Measurements from ENCODE around the gene TAAR9. TPM values are rescaled to one million over a fixed set of nuclear protein-coding genes. Genes with fewer than 3 reads are reported as not detected.

TAAR9 gene, protein sequence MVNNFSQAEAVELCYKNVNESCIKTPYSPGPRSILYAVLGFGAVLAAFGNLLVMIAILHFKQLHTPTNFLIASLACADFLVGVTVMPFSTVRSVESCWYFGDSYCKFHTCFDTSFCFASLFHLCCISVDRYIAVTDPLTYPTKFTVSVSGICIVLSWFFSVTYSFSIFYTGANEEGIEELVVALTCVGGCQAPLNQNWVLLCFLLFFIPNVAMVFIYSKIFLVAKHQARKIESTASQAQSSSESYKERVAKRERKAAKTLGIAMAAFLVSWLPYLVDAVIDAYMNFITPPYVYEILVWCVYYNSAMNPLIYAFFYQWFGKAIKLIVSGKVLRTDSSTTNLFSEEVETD
- not detected in 5 replicates for total RNA-seq (2022; extraction: Qiagen RNA extraction)

DNA sequence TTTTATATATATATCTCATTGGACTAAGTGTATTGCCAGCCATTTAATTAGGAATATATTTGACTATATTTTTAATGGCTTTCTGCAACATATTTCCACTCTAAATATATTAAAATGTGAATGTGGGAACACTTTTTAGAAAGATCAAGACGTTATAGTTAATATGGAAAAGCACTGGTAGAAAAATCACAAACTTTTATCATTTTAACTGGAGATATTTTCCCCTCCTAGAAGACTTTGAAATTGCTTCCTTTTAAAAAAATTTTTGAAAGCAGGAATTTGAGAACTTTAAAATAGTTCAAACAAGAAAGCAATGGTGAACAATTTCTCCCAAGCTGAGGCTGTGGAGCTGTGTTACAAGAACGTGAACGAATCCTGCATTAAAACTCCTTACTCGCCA lies at the start of gene TAAR9:
TSS of gene TAAR9 (plus strand) at position 301 of the 400 bp plus-strand sequence. CDS start at position 314, 13 bp downstream.

DNA sequence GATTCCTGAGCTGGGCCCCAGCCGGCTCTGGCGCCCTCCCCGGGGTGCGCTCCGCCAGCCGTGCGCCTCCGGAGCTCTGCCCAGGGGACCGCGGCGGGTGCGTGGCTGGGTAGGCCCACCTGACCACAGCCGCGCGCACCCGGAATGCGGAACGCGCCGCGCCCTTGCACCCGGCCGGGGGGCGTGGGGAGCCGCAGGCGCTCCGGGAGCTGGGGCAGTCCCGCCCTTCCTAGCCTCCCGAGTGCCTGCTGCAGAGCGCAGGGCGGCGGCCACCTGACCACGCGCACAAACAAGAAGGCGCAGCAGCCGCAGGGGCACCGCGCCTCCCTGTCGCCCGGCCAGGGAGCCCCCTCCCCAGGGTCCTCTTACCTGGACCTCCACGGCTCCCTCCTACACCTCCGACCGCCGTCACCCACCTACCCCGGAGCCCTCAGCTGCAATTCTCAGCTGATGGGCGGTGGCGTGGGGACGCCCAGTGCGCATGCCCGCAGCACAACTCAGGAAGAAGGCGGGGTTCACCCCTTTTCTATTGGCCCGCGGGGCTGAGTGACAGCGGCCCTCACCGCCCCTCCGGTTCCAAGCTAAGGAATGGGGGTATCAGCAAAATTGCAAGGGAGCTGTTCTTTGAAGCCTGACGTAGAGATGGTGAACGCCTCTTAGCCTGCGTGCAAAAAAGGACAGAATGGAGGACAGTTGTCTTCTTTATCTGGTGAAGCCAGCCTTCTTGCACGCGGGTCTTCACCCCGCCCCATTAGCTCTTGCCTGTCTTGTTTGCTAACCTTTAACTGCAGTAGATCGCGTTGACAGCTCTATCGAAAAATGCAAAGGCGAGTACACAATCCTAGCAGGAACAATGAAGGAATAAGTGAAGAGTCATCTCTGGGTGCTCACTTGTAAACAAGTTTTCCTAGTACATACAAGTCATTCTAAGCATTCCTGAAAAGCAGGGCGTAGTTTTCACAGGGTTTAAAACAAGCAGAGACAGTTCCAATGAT lies 25.1 kb upstream of the TAAR9 start, which contains the start of gene STX7:
TSS of gene STX7 (minus strand) at position 479 of the 995 bp plus-strand sequence. CDS start 9,586 bp downstream, outside the sequence.

GRCh38 chr6:132552372-132552771 lies 14.3 kb downstream of the TAAR9 start, which contains the start of gene TAAR8:
Gene TAAR8, plus strand, starts transcription at chr6:132552672. Its CDS starts 21 bp downstream, at chr6:132552693.

DNA sequence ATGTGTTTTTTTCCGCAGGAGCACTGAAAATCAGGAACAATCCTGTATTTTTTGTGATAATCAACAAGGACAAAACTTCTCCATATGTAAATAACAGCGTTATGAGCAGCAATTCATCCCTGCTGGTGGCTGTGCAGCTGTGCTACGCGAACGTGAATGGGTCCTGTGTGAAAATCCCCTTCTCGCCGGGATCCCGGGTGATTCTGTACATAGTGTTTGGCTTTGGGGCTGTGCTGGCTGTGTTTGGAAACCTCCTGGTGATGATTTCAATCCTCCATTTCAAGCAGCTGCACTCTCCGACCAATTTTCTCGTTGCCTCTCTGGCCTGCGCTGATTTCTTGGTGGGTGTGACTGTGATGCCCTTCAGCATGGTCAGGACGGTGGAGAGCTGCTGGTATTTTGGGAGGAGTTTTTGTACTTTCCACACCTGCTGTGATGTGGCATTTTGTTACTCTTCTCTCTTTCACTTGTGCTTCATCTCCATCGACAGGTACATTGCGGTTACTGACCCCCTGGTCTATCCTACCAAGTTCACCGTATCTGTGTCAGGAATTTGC lies 32.2 kb downstream of the TAAR9 start, which contains the start of gene TAAR6:
TSS of gene TAAR6 (plus strand) at position 102 of the 557 bp plus-strand sequence. CDS start at position 102, 0 bp downstream.

Other genes starting within 250 kb of the TAAR9 start
- 1.7 to 2.5 TPM (median 2.0 TPM) in 5 replicates for gene MOXD1, start 136.8 kb upstream of the TAAR9 start, total RNA-seq (2022; extraction: Qiagen RNA extraction)
- 16.5 to 26.5 TPM (median 22.2 TPM) in 5 replicates for gene STX7, start 25.2 kb upstream of the TAAR9 start, total RNA-seq (2022; extraction: Qiagen RNA extraction)
- gene TAAR8, start 14.4 kb downstream of the TAAR9 start, total RNA-seq (2022; extraction: Qiagen RNA extraction) = not detected in 5 replicates
- not detected in 5 replicates for gene TAAR6, start 32.0 kb downstream of the TAAR9 start, total RNA-seq (2022; extraction: Qiagen RNA extraction)
- not detected in 5 replicates for gene TAAR5, start 51.5 kb downstream of the TAAR9 start, total RNA-seq (2022; extraction: Qiagen RNA extraction)
- not detected in 5 replicates for gene TAAR2, start 86.0 kb downstream of the TAAR9 start, total RNA-seq (2022; extraction: Qiagen RNA extraction)
- not detected in 5 replicates for gene TAAR1, start 120.9 kb downstream of the TAAR9 start, total RNA-seq (2022; extraction: Qiagen RNA extraction)
- gene VNN1, start 175.8 kb downstream of the TAAR9 start, total RNA-seq (2022; extraction: Qiagen RNA extraction) = 0.06 to 0.10 TPM (median 0.06 TPM) in 5 replicates
- gene VNN2, start 219.6 kb downstream of the TAAR9 start, total RNA-seq (2022; extraction: Qiagen RNA extraction) = not detected in 5 replicates